ENCODE results near the gene C11orf54. TPM values are rescaled to one million over a fixed set of nuclear protein-coding genes. Genes with fewer than 3 reads are reported as not detected.
A peak's percentile ranks its signal among the peaks of the same experiment; 100 is the strongest.

C11orf54 gene
- total RNA-seq, 2 donors from 2014 or later = 19.6 to 25.5 TPM

GRCh38 chr11:93727985-93728791, 13.3 kb upstream of the C11orf54 start:
- no peak overlapping the region for H3K4me3 Mint-ChIP-seq
- H3K27me3 Mint-ChIP-seq = no peaks in the 10 kb centered on the region
- peak overlapping the region; percentile 24 to 69 for H3K27ac Mint-ChIP-seq
- no peak for ATAC-seq
- H3K4me1 Mint-ChIP-seq (ENCODE audit: low read depth in 2 of 2) = peaks cover 3 to 18% of the 10 kb centered on the region in 2 donors
- no peaks in the 10 kb centered on the region for H3K9me3 Mint-ChIP-seq
- peaks cover 20% of the 10 kb centered on the region for H3K36me3 Mint-ChIP-seq
- no peak for DNase-seq (ENCODE audit: low spot score)

GRCh38 chr11:93728792-93729128, 12.7 kb upstream of the C11orf54 start:
- DNase-seq (ENCODE audit: low spot score) (no peak), ATAC-seq (no peak)
- H3K36me3 Mint-ChIP-seq = peaks cover 20% of the 10 kb centered on the region
- H3K27ac Mint-ChIP-seq = peak overlapping the region; percentile 24 to 69
- peaks cover 3 to 18% of the 10 kb centered on the region in 2 donors for H3K4me1 Mint-ChIP-seq (ENCODE audit: low read depth in 2 of 2)
- no peak overlapping the region for H3K4me3 Mint-ChIP-seq
- no peaks in the 10 kb centered on the region for H3K27me3 Mint-ChIP-seq
- no peaks in the 10 kb centered on the region for H3K9me3 Mint-ChIP-seq

GRCh38 chr11:93729129-93729616, 12.3 kb upstream of the C11orf54 start:
- H3K27ac Mint-ChIP-seq = peak overlapping the region; percentile 24 to 69
- H3K36me3 Mint-ChIP-seq = peaks cover 20% of the 10 kb centered on the region
- ATAC-seq = no peak

GRCh38 chr11:93730108-93731107, 11.1 kb upstream of the C11orf54 start:
- H3K4me3 Mint-ChIP-seq = no peak overlapping the region
- H3K4me1 Mint-ChIP-seq (ENCODE audit: low read depth in 2 of 2) = peaks cover 7 to 28% of the 10 kb centered on the region in 2 donors
- H3K36me3 Mint-ChIP-seq = peaks cover 26% of the 10 kb centered on the region
- DNase-seq (ENCODE audit: low spot score) (no peak), ATAC-seq (no peak)
- no peaks in the 10 kb centered on the region for H3K27me3 Mint-ChIP-seq
- no peaks in the 10 kb centered on the region for H3K9me3 Mint-ChIP-seq
- no peak overlapping the region for H3K27ac Mint-ChIP-seq

More at GRCh38 chr11:93729129-93729616, 12.3 kb upstream of the C11orf54 start:
- Mint-ChIP-seq H3K4me1 (ENCODE audit: low read depth in 2 of 2) (peaks cover 3 to 18% of the 10 kb centered on the region in 2 donors), H3K27me3 (no peaks in the 10 kb centered on the region), H3K4me3 (no peak overlapping the region), H3K9me3 (no peaks in the 10 kb centered on the region)
- no peak for DNase-seq (ENCODE audit: low spot score)

- peaks cover 13 to 45% of the 10 kb centered on the region in 2 donors for H3K4me1 Mint-ChIP-seq (ENCODE audit: low read depth in 2 of 2)
- no peaks in the 10 kb centered on the region for H3K9me3 Mint-ChIP-seq
- no peak for DNase-seq (ENCODE audit: low spot score)
- H3K27me3 Mint-ChIP-seq = no peaks in the 10 kb centered on the region
- ATAC-seq = no peak
- peak overlapping the region in 1 of 2 donors; percentile 30 for H3K27ac Mint-ChIP-seq
- peaks cover 43% of the 10 kb centered on the region for H3K36me3 Mint-ChIP-seq
- H3K4me3 Mint-ChIP-seq = no peak overlapping the region
Measured at GRCh38 chr11:93732237-93732892, 9.1 kb upstream of the C11orf54 start.

GRCh38 chr11:93733474-93733873, 8.0 kb upstream of the C11orf54 start:
- Mint-ChIP-seq H3K4me1 (ENCODE audit: low read depth in 2 of 2) (peaks cover 23 to 52% of the 10 kb centered on the region in 2 donors), H3K27me3 (no peaks in the 10 kb centered on the region), H3K9me3 (no peaks in the 10 kb centered on the region), H3K27ac (peak overlapping the region in 1 of 2 donors; percentile 30), H3K4me3 (peak overlapping the region; percentile 10), H3K36me3 (peaks cover 49% of the 10 kb centered on the region)
- ATAC-seq (no peak), DNase-seq (ENCODE audit: low spot score) (no peak)

GRCh38 chr11:93734427-93735222, 6.8 kb upstream of the C11orf54 start:
- ATAC-seq (peak in 1 of 2 donors; percentile 43), DNase-seq (ENCODE audit: low spot score) (no peak)
- peak overlapping the region; percentile 40 for H3K4me3 Mint-ChIP-seq
- H3K4me1 Mint-ChIP-seq (ENCODE audit: low read depth in 2 of 2) = peaks cover 33 to 57% of the 10 kb centered on the region in 2 donors
- H3K27me3 Mint-ChIP-seq = no peaks in the 10 kb centered on the region
- H3K9me3 Mint-ChIP-seq = no peaks in the 10 kb centered on the region
- H3K27ac Mint-ChIP-seq = peak overlapping the region; percentile 43 to 99
- peaks cover 53% of the 10 kb centered on the region for H3K36me3 Mint-ChIP-seq

- DNase-seq (ENCODE audit: low spot score) (no peak), ATAC-seq (no peak)
- Mint-ChIP-seq H3K9me3 (no peaks in the 10 kb centered on the region), H3K4me1 (ENCODE audit: low read depth in 2 of 2) (peaks cover 38 to 67% of the 10 kb centered on the region in 2 donors), H3K27me3 (no peaks in the 10 kb centered on the region), H3K4me3 (peak overlapping the region; percentile 93), H3K27ac (peak overlapping the region; percentile 99 to 100), H3K36me3 (peaks cover 61% of the 10 kb centered on the region)
Measured at GRCh38 chr11:93735627-93736026, 5.8 kb upstream of the C11orf54 start.

- H3K27me3 Mint-ChIP-seq = no peaks in the 10 kb centered on the region
- H3K27ac Mint-ChIP-seq = peak overlapping the region; percentile 99 to 100
- peaks cover 40 to 70% of the 10 kb centered on the region in 2 donors for H3K4me1 Mint-ChIP-seq (ENCODE audit: low read depth in 2 of 2)
- no peak for ATAC-seq
- H3K36me3 Mint-ChIP-seq = peaks cover 63% of the 10 kb centered on the region
- peak overlapping the region; percentile 93 for H3K4me3 Mint-ChIP-seq
- no peaks in the 10 kb centered on the region for H3K9me3 Mint-ChIP-seq
- no peak for DNase-seq (ENCODE audit: low spot score)
Measured at GRCh38 chr11:93736129-93736528, 5.3 kb upstream of the C11orf54 start.

- Mint-ChIP-seq H3K4me1 (ENCODE audit: low read depth in 2 of 2) (peaks cover 44 to 72% of the 10 kb centered on the region in 2 donors), H3K4me3 (peak overlapping the region; percentile 93), H3K27me3 (no peaks in the 10 kb centered on the region), H3K36me3 (peaks cover 55% of the 10 kb centered on the region), H3K9me3 (no peaks in the 10 kb centered on the region), H3K27ac (peak overlapping the region; percentile 99 to 100)
- ATAC-seq = no peak
- DNase-seq (ENCODE audit: low spot score) = no peak
Measured at GRCh38 chr11:93737904-93738612, 3.4 kb upstream of the C11orf54 start.

GRCh38 chr11:93738647-93739081, 2.8 kb upstream of the C11orf54 start:
- no peaks in the 10 kb centered on the region for H3K9me3 Mint-ChIP-seq

More at GRCh38 chr11:93738647-93739081, 2.8 kb upstream of the C11orf54 start:
- ATAC-seq (no peak), DNase-seq (ENCODE audit: low spot score) (no peak)
- Mint-ChIP-seq H3K4me1 (ENCODE audit: low read depth in 2 of 2) (peaks cover 47 to 72% of the 10 kb centered on the region in 2 donors), H3K27ac (peak overlapping the region; percentile 99 to 100), H3K36me3 (peaks cover 55% of the 10 kb centered on the region), H3K27me3 (no peaks in the 10 kb centered on the region), H3K4me3 (peak overlapping the region; percentile 93)
